Hematopoietic multipotent progenitor cell treated with erythropoietin and hydrocortisone succinate and interleukin-3 and kit ligand, for 15 days (in vitro differentiated cells): ENCODE results near the gene PRAME.
"Not testable (repeated sequence)": the region's sequence is repeated elsewhere in the genome, so short reads cannot be mapped to it uniquely, and the experiment has no call there.

Experiments
- DNase-seq: peaks from one replicate; pipeline ENCODE4 v3.0.0-alpha.2; 2015; ENCODE audit warnings: low spot score

Gene PRAME

DNA sequence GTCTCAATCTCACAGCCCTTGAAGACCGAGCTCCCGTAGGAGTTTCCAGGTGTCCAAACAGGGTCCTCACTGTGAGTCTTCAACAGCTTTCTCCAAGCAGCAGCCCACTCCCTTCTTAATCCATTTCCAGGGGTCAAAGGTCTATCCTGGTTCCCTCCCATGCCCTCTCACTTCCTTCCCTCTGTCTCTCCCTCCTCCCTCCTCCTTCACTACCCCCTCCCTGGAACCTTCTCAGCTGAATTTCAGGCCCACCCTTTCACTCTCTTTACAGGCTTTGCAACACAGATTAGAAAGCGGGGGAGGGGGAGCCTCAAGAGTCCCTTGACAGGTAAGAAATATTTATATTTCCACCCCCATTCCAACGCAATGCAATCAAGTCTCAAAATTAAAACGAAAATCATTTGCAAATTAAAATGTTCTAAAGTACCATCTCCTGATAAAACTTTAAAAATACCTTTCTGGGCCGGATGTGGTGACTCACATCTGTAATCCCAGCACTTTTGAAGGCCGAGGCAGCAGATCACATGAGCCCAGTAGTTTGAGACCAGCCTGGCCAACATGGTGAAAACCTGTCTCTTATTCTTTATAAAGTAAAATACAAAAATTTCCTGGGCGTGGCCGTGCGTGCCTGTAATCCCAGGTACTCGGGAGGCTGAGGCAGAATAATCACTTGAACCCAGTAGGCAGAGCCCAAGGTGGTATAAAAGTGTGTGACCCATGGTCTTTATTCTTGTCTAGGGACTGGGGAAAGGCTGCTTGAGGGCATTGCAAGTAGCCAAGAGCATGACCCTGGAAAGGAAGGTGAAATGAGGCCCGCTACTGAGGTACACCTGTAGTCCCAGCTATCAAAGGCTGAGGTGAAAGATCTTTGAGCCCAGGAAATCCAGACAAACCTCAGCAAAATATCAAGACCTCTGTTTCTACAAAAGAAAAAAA, 38.1 kb downstream of the PRAME start:
- no peak for DNase-seq

DNA sequence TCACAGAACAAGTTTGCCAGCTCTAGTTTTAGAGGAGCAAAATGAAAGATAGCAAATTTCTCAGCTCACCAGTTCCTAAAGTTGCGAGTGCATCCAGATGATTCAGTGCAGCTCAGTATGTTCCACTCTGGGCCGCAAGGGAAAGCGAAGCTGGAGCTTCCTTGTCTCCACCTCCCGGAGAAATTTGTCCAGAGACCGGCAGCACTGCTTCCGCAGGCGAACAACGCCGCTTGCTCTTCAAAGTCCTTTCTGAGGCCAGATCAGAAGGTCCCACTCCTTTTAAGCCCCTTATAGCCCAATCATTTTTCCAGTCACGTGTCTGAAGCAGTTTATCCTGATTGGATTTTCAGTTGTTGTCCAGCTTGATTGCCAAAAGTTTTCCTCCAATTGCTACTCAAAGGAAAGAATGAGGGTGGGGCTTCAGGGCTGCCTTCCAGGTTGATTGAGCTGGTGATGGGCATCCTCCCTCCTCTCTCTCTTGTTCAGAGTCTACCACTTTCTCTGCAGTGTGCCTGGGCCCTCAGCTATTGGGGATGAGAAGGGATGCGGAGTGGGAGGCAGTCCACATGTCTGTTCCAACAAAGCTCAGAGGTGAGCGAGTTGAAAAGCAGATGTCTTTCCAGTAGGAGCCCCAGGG, 38.9 kb downstream of the PRAME start, which contains the start of gene ZNF280A:
Gene ZNF280A (minus strand): TSS at position 251 of the 637 bp plus-strand sequence. CDS start 4,640 bp downstream, outside the sequence.
- no peak for DNase-seq

DNA sequence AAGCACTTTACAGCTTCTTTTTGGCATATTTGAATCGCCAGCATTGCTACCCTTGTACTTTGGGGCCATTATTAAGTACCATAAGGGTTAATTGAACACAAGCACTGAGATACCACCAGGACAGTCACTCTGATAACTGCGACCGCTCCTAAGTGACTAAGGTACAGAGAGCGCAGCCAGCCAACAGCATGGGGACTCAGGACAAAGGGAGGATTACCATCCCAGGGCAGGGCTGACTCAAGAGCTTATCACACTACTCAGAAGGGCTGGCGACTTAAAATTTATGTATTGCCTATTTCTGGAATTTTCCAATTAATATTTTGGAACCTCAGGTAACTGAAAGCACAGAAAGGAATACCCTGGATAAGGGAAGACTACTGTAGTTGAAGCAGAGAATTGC, 39.5 kb downstream of the PRAME start:
- DNase-seq: no peak

DNA sequence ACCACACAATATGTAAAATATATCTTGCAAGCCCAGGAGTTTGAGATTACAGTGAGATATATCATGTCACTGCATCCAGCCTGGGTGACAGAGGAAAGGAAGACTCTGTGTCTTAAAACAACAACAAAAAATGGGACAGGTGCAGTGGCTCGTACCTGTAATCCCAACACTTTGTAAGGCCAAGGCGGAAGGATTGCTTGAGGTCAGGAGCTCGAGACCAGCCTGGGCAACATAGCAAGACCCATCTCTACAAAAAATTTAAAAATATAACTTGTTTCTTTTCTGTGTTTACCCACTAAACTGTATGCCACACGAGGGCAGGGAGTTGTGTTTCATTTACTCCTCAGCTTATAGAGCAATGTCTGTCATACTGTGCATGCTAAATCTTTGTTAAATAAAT, 42.1 kb downstream of the PRAME start:
- DNase-seq: no peak

DNA sequence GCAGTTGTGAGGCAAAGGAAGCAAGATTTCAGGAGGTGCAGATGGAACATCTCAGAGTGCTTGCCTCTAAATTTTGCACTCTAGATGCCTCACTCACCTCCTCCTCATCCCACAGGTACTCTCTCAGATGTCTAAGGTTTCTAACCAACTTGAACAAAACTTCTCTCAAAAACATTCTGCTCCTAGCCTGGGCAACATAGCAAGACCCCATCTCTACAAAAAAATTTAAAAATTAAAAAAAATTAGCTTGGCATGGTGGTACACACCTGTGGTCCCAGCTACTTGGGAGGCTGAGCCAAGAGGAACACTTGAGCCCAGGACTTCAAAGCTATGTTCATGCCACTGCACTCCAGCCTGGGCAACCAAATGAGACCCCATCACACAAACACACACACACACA, 43.2 kb downstream of the PRAME start:
- no peak for DNase-seq

DNA sequence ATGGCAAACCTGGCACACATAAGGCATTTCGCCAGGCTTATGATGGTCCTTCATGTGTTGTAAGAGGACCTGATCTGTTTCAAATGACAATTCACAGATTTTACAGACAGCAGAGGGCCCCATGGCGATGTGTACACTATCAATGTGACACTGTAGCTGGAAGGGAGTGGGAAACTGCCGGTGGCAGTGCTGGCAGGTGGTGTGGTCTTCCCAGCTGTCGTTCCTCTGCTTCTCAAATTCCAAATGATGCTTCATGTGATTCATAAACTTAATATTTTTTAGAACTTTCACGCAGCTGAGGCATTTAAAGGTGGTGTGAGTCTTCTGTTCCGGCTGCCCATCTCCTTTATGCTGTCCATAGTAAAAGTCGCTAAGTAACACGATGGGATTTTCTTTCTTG, 44.6 kb downstream of the PRAME start:
- not testable (repeated sequence) for DNase-seq

DNA sequence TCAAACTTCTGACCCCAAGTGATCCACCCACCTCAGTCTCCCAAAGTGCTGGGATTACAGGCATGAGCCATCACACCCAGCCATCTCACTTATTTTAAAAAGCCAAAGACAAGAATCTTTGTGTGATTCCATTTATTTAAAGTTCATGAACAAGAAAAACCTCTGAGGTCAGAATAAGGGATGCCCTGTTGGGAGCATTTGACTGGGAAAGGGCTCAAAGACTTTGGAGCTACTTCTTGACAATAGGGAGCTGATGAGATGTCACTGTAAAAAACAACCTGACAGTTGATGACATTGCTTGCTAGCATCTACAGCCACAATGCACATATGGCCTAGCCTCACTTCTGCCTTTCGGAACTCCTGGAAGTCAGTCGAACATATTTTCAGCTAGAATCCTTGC, 45.4 kb downstream of the PRAME start:
- no peak for DNase-seq

DNA sequence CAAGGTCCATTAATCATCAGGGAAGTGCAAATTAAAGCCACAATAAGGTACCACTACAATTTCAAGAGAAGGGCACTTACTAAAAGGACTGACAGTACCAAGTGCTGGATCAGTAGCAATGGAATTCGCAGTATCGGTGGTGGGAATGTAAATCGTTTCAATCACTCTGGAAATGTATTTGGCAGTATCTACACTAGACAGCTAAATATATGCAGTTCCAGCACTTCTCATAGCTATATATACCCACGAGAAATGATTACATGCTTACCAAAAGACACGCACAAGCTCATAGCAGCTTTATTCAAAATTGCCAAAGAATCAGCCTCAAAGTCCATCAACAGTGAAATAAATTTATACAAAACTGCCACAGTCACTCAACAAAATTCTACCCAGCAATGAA, 46.1 kb downstream of the PRAME start:
- no peak for DNase-seq

DNA sequence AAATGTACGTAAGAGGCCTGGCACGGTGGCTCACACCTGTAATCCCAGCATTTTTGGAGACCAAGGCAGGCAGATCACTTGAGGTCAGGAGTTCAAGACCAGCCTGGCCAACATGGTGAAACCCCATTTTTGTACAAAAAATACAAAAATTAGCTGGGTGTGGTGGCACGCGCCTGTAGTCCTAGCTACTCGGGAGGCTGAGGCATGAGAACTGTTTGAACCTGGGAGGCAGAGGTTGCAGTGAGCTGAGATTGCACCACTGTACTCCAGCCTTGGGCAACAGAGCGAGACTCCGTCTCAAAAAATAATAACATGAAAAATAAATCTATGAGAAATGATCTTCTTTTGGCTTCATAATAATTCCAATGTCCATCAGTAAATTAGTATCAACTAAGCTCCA, 48.2 kb downstream of the PRAME start:
- DNase-seq: not testable (repeated sequence)

DNA sequence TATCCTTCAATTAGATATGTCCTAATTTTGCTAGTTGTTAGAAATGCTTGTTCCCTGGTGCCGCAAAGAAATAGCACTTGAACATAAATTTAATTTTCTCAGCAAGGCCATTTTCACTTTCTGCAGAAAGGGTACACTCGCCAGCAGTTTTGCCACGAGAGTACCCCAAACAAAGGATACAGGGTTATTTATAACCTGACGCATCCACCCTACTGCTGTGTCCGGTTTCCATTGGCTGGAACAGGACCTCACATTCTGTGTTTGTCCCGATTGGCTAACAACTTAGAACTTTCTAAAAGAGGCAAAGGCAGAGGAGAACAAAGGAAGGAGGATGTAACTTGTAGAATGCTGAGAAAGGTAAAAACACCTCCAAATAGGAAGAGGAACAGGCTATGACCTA, 49.2 kb downstream of the PRAME start:
- DNase-seq: not testable (repeated sequence)

DNA sequence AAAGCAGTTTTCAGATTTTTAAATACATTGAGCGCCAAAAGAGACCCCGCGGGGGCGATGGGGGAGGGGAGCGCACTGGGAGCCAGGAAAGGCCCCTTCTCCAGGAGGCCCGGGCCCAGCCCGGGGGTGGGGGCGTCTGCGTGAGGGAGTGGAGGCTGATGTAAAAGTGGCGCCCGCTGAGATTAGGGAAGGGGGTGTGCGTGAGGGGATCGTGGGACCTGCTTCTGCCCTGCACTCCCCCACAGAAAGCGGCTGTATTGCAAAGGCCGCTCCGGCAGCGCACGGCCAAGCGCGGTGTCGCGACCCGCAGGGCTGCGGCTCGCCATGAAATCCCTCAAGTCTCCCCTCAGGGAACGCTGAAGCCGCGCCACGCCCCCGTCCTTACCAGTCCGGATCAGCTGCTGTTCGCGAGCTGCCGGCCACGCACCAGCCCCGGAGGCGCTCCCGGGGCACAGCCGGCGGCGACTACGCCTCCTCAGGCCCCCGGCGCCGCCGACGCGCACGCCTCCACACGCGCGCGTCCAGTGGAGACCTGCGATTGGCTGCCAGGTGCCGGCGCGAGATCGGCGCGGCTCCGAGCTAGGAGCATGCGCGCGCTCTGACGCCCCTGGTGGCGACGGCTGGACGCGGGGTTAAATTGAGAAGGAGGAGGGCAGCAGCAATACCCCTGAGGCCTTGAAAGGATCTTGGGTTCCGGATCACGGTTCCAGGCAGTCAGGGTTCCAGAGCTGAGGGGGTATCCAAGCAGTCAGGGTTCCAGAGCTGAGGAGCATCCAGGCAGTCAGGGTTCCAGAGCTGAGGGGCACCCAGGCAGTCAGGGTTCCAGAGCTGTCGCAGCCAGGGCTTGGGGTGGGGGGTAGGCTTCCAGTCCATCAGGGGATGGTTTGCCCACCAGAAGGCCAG, 50.5 kb downstream of the PRAME start, which contains the start of gene ZNF280B:
Gene ZNF280B (minus strand): TSS at position 469 of the 903 bp plus-strand sequence. CDS start 19,344 bp downstream, outside the sequence.
- peak; percentile 58 for DNase-seq

DNA sequence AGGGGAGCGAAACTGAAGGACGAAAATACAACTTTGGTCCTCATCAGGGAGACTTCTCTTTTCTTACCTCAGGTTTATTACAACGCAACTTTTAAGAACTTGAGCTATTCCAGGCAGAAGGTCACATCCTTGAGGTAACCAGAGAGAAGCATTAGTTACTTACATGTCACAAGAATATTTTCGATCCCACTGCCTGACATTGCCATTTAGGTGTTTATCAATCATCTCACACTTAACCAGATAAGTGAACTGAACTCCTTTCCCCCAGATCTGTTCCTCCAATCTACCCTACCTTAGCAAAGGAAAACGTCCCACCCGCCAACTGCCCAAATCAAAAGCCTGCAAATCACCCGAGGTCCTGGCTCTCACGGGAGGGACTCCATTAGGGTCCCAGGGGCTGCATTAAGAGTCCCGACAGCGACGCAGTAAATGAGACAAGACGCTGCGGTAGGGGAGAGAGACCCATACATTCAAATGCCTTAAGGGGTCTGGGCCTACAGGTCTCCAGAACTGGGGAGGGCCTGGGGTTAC, 51.3 kb downstream of the PRAME start:
- DNase-seq: no peak

DNA sequence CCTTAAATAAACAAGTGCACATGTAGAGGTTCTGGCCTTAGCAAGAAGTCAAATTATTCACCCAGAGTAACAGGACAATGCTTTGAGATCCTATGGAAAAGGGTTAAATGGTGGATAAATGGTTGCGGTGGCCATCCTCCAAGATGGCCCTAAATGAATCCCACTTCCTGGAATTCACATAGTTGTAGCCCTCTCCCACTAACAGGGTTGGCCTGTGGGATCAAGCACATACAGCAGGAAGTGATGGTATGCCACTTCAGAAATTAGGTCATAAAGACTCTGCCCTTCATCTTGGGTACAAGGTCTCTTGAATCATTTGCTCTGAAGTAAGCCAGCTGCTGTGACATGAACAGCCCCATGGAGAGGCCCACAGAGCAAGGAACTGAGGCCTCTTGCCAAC, 52.3 kb downstream of the PRAME start:
- DNase-seq: no peak

DNA sequence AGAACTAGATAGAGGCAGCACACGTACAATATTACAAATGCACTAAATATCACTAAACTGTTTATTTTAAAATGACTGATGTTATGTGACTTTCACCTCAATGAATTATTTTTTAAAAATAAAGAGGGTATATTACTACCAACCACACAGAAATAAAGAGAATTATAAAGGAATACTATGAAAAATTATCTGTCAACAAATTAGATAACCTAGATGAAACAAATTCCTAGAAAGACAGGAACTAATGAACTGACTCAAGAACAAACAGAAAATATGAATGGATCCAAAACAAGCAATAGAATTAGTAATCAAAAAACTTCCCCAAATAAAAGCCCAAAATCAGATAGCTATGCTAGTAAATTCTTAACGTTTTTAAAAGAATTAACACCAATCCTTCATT, 60.8 kb downstream of the PRAME start:
- DNase-seq: no peak
